Prostate gland (tissue), 2 donors: ENCODE data around the gene BCR.

ENCODE experiments used
- CTCF ChIP-seq, 4 experiments: fragments of 200-600 bp in 2 of 4; fragments of 450-650 bp in 2 of 4; sonication (generic) in 2 of 4; IDR thresholded peaks; 1 replicate in 3 of 4; 2 replicates in 1 of 4; pipeline ENCODE4 v1.5.1; 2016 to 2019; ENCODE audit warnings: antibody characterized with exemption in 4 of 4, mild to moderate bottlenecking in 2 of 4, moderate library complexity in 2 of 4
- POLR2A ChIP-seq: fragments of 450-650 bp; IDR thresholded peaks from one replicate; pipeline ENCODE4 v1.6.1; 2016; ENCODE audit warnings: antibody characterized with exemption, mild to moderate bottlenecking
- POLR2AphosphoS5 ChIP-seq: sonication (generic); formaldehyde crosslinking; IDR thresholded peaks from one replicate; pipeline ENCODE4 v1.6.1; 2017; ENCODE audit warnings: antibody characterized with exemption

- TF ChIP-seq CTCF (IDR thresholded peaks at IDR 0.05) (no peak), POLR2AphosphoS5 (no peak), POLR2A (no peak)
Observed at GRCh38 chr22:23159291-23159630, 21.0 kb upstream of the BCR start.
